ENCODE results near the gene CFAP141. TPM values are rescaled to one million over a fixed set of nuclear protein-coding genes. Genes with fewer than 3 reads are reported as not detected.

The CFAP141 gene
- total and polyA plus RNA-seq, 2 experiments from 2014 or later, result not detected

- Histone ChIP-seq H3K9ac (no peak overlapping the region), H3F3A (ENCODE audit: insufficient read depth) (peaks cover 25% of the 10 kb centered on the region), H3K36me3 (ENCODE audit: low read depth) (peaks cover 14% of the 10 kb centered on the region), H3K4me1 (ENCODE audit: insufficient read depth) (0 out of 2 replicates have a peak, but pooled peaks cover 4% of the 10 kb centered on the region), H3K9me2 (ENCODE audit: insufficient read depth) (no peaks in the 10 kb centered on the region), H4K20me1 (ENCODE audit: insufficient read depth) (no peaks in the 10 kb centered on the region), H3K4me3 (no peak overlapping the region), H2AFZ (no peak overlapping the region), H3K79me2 (ENCODE audit: insufficient read depth) (no peaks in the 10 kb centered on the region), H3K27ac (no peak overlapping the region), H3K4me2 (ENCODE audit: unreplicated experiment) (no peak overlapping the region), H3K27me3 (replicated peaks; ENCODE audit: insufficient read depth) (no peaks in the 10 kb centered on the region), H3K9me3 (ENCODE audit: low read depth) (no peaks in the 10 kb centered on the region)
- peak; percentile 37 for DNase-seq
- no peak for TF ChIP-seq EZH2phosphoT487 (IDR thresholded peaks at IDR 0.05; ENCODE audit: insufficient read depth, low read depth)
- no peak for TF ChIP-seq EZH2 (IDR thresholded peaks at IDR 0.05; ENCODE audit: insufficient read depth, poor library complexity, severe bottlenecking)
- in situ Hi-C loops (cut with MboI), result no loop called here
Observed at GRCh38 chr1:154151311-154151710, 54.8 kb downstream of the CFAP141 start.

MicroRNAs encoded within 50 kb of the gene (microRNA counts, 767-probe panel; counts per million panel counts)
- microRNA hsa-miR-190b, result 447 counts per million, percentile 86 among the panel's probes with 10 or more counts

Small RNA genes within 50 kb of the gene (microRNA-seq; reads per million reads assigned to microRNA genes)
- gene MIR190B (ENCODE audit: borderline number of aligned reads), result 6.6 reads per million, percentile 9 among the genes with 10 or more reads in this experiment

Small RNA genes within 50 kb of the gene (small RNA-seq; reads per million reads assigned to genes)
- gene MIR190B (ENCODE audit: low read depth, low replicate concordance), result not detected

Other genes starting within 250 kb of the CFAP141 start
- 3.7 and 7.5 TPM in 2 replicates for gene CRTC2, start 247.7 kb downstream of the CFAP141 start, total RNA-seq (2014; rRNA removed; shearing (Covaris generic))
- gene CRTC2, start 247.7 kb downstream of the CFAP141 start, polyA plus RNA-seq (2016; fragmentation: Nextera tagmentation; extraction: Ambion mirVana), result 16.7 and 21.0 TPM in 2 replicates
- gene SLC39A1, start 242.8 kb downstream of the CFAP141 start, total RNA-seq (2014; rRNA removed; shearing (Covaris generic)), result 120 and 141 TPM in 2 replicates
- gene SLC39A1, start 242.8 kb downstream of the CFAP141 start, polyA plus RNA-seq (2016; fragmentation: Nextera tagmentation; extraction: Ambion mirVana), result 91.9 and 93.1 TPM in 2 replicates
- 4.3 and 11.1 TPM in 2 replicates for gene CREB3L4, start 238.4 kb downstream of the CFAP141 start, total RNA-seq (2014; rRNA removed; shearing (Covaris generic))
- 3.6 and 4.4 TPM in 2 replicates for gene CREB3L4, start 238.4 kb downstream of the CFAP141 start, polyA plus RNA-seq (2016; fragmentation: Nextera tagmentation; extraction: Ambion mirVana)
- 189 and 242 TPM in 2 replicates for gene JTB, start 228.7 kb downstream of the CFAP141 start, total RNA-seq (2014; rRNA removed; shearing (Covaris generic))
- gene JTB, start 228.7 kb downstream of the CFAP141 start, polyA plus RNA-seq (2016; fragmentation: Nextera tagmentation; extraction: Ambion mirVana), result 183 and 186 TPM in 2 replicates
- 29.5 and 33.1 TPM in 2 replicates for gene RAB13, start 220.0 kb downstream of the CFAP141 start, total RNA-seq (2014; rRNA removed; shearing (Covaris generic))
- gene RAB13, start 220.0 kb downstream of the CFAP141 start, polyA plus RNA-seq (2016; fragmentation: Nextera tagmentation; extraction: Ambion mirVana), result 137 and 142 TPM in 2 replicates
- 1,144 and 1,614 TPM in 2 replicates for gene RPS27, start 215.6 kb downstream of the CFAP141 start, total RNA-seq (2014; rRNA removed; shearing (Covaris generic))
- gene RPS27, start 215.6 kb downstream of the CFAP141 start, polyA plus RNA-seq (2016; fragmentation: Nextera tagmentation; extraction: Ambion mirVana), result 1,497 and 1,552 TPM in 2 replicates
- gene NUP210L, start 51.3 kb downstream of the CFAP141 start, total RNA-seq (2014; rRNA removed; shearing (Covaris generic)), result 0.11 TPM in 1 of 2 replicates, not detected in the other
- not detected in 2 replicates for gene NUP210L, start 51.3 kb downstream of the CFAP141 start, polyA plus RNA-seq (2016; fragmentation: Nextera tagmentation; extraction: Ambion mirVana)
- 578 and 599 TPM in 2 replicates for gene TPM3, start 14.2 kb downstream of the CFAP141 start, total RNA-seq (2014; rRNA removed; shearing (Covaris generic))
- gene TPM3, start 14.2 kb downstream of the CFAP141 start, polyA plus RNA-seq (2016; fragmentation: Nextera tagmentation; extraction: Ambion mirVana), result 557 and 570 TPM in 2 replicates
- gene UBAP2L, start 14.6 kb upstream of the CFAP141 start, total RNA-seq (2014; rRNA removed; shearing (Covaris generic)), result 73.0 and 90.5 TPM in 2 replicates
- gene UBAP2L, start 14.6 kb upstream of the CFAP141 start, polyA plus RNA-seq (2016; fragmentation: Nextera tagmentation; extraction: Ambion mirVana), result 132 and 133 TPM in 2 replicates
- 142 and 169 TPM in 2 replicates for gene HAX1, start 66.3 kb upstream of the CFAP141 start, total RNA-seq (2014; rRNA removed; shearing (Covaris generic))
- 172 and 178 TPM in 2 replicates for gene HAX1, start 66.3 kb upstream of the CFAP141 start, polyA plus RNA-seq (2016; fragmentation: Nextera tagmentation; extraction: Ambion mirVana)
- not detected in 2 replicates for gene AQP10, start 114.8 kb upstream of the CFAP141 start, total RNA-seq (2014; rRNA removed; shearing (Covaris generic))
- gene AQP10, start 114.8 kb upstream of the CFAP141 start, polyA plus RNA-seq (2016; fragmentation: Nextera tagmentation; extraction: Ambion mirVana), result not detected in 2 replicates
- gene ATP8B2, start 119.2 kb upstream of the CFAP141 start, total RNA-seq (2014; rRNA removed; shearing (Covaris generic)), result 200 and 203 TPM in 2 replicates
- 17.6 and 20.1 TPM in 2 replicates for gene ATP8B2, start 119.2 kb upstream of the CFAP141 start, polyA plus RNA-seq (2016; fragmentation: Nextera tagmentation; extraction: Ambion mirVana)
- 3.9 and 8.8 TPM in 2 replicates for gene IL6R, start 199.0 kb upstream of the CFAP141 start, total RNA-seq (2014; rRNA removed; shearing (Covaris generic))
- 1.3 and 2.1 TPM in 2 replicates for gene IL6R, start 199.0 kb upstream of the CFAP141 start, polyA plus RNA-seq (2016; fragmentation: Nextera tagmentation; extraction: Ambion mirVana)